ENCODE results near the gene SLK.

The SLK gene

GRCh38 chr10:103985726-103986125, 18.8 kb downstream of the SLK start:
- no peak overlapping the region for H3K4me2 ChIP-seq (ENCODE audit: low read length)
- H4K91ac ChIP-seq (ENCODE audit: low read depth, low read length), result no peak overlapping the region
- no peaks in the 10 kb centered on the region for H3K9me3 ChIP-seq (ENCODE audit: insufficient read depth, low read depth, low read length)
- H3K79me2 ChIP-seq (ENCODE audit: control insufficient read depth, insufficient read depth, low read length, poor library complexity), result no peaks in the 10 kb centered on the region
- no peak overlapping the region for H3K4me3 ChIP-seq (ENCODE audit: low read depth, low read length)
- H3K9ac ChIP-seq (ENCODE audit: low read length), result no peak overlapping the region
- no peak overlapping the region for H3K27ac ChIP-seq (ENCODE audit: low read depth, low read length)
- H3K23ac ChIP-seq (ENCODE audit: low read length), result no peak overlapping the region
- H3K36me3 ChIP-seq (ENCODE audit: control insufficient read depth in 1 of 2, insufficient read depth in 2 of 2, low read length in 2 of 2), result peaks cover 0 to 2% of the 10 kb centered on the region in 2 experiments
- no peak overlapping the region for H2AFZ ChIP-seq (ENCODE audit: insufficient read depth, low read length, poor library complexity)
- H4K12ac ChIP-seq (ENCODE audit: low read depth, low read length), result no peak overlapping the region
- H3K18ac ChIP-seq (ENCODE audit: low read length), result no peak overlapping the region
- H2BK120ac ChIP-seq (ENCODE audit: insufficient read depth, low read length, poor library complexity), result no peak overlapping the region
- H3K27me3 ChIP-seq (ENCODE audit: insufficient read depth, low read length), result no peaks in the 10 kb centered on the region
- no peak for DNase-seq
- H3K79me1 ChIP-seq (ENCODE audit: low read length), result no peaks in the 10 kb centered on the region
- no peak overlapping the region for H4K8ac ChIP-seq (ENCODE audit: low read depth, low read length)
- H3K4ac ChIP-seq (ENCODE audit: low read depth, low read length), result no peak overlapping the region
- no peaks in the 10 kb centered on the region for H3K4me1 ChIP-seq (ENCODE audit: control insufficient read depth in 1 of 2, insufficient read depth in 2 of 2, low read length in 2 of 2)
- no peak overlapping the region for H2BK5ac ChIP-seq (ENCODE audit: low read depth, low read length, poor library complexity)
- no peak overlapping the region for H3K14ac ChIP-seq (ENCODE audit: low read length)
- no peak overlapping the region for H2AK5ac ChIP-seq (ENCODE audit: low read length)
- no peak overlapping the region for H2BK12ac ChIP-seq (ENCODE audit: low read length)

- WGBS (ENCODE audit: extremely low coverage, insufficient coverage, insufficient read length), result no CpG with 5 or more reads among the region's 7 CpGs
- no peak overlapping the region for H4K8ac ChIP-seq (ENCODE audit: low read depth, low read length)
- no peaks in the 10 kb centered on the region for H3K79me2 ChIP-seq (ENCODE audit: control insufficient read depth, insufficient read depth, low read length, poor library complexity)
- no peak overlapping the region for H4K12ac ChIP-seq (ENCODE audit: low read depth, low read length)
- peaks cover 0 to 2% of the 10 kb centered on the region in 2 experiments for H3K36me3 ChIP-seq (ENCODE audit: control insufficient read depth in 1 of 2, insufficient read depth in 2 of 2, low read length in 2 of 2)
- no peak overlapping the region for H2AK5ac ChIP-seq (ENCODE audit: low read length)
- no peak overlapping the region for H3K14ac ChIP-seq (ENCODE audit: low read length)
- H3K4me2 ChIP-seq (ENCODE audit: low read length), result no peak overlapping the region
- no peak overlapping the region for H3K4me3 ChIP-seq (ENCODE audit: low read depth, low read length)
- no peaks in the 10 kb centered on the region for H3K9me3 ChIP-seq (ENCODE audit: insufficient read depth, low read depth, low read length)
- H3K23ac ChIP-seq (ENCODE audit: low read length), result no peak overlapping the region
- H3K9ac ChIP-seq (ENCODE audit: low read length), result no peak overlapping the region
- no peaks in the 10 kb centered on the region for H3K4me1 ChIP-seq (ENCODE audit: control insufficient read depth in 1 of 2, insufficient read depth in 2 of 2, low read length in 2 of 2)
- H2BK120ac ChIP-seq (ENCODE audit: insufficient read depth, low read length, poor library complexity), result no peak overlapping the region
- no peak overlapping the region for H2AFZ ChIP-seq (ENCODE audit: insufficient read depth, low read length, poor library complexity)
- H3K79me1 ChIP-seq (ENCODE audit: low read length), result no peaks in the 10 kb centered on the region
- DNase-seq, result no peak
- H2BK12ac ChIP-seq (ENCODE audit: low read length), result no peak overlapping the region
- H2BK5ac ChIP-seq (ENCODE audit: low read depth, low read length, poor library complexity), result no peak overlapping the region
- no peak overlapping the region for H3K27ac ChIP-seq (ENCODE audit: low read depth, low read length)
- H3K18ac ChIP-seq (ENCODE audit: low read length), result no peak overlapping the region
- H3K4ac ChIP-seq (ENCODE audit: low read depth, low read length), result no peak overlapping the region
- no peaks in the 10 kb centered on the region for H3K27me3 ChIP-seq (ENCODE audit: insufficient read depth, low read length)
- H4K91ac ChIP-seq (ENCODE audit: low read depth, low read length), result no peak overlapping the region
Measured at GRCh38 chr10:103986360-103986759, 19.4 kb downstream of the SLK start.

- no CpG with 5 or more reads among the region's 3 CpGs for WGBS (ENCODE audit: extremely low coverage, insufficient coverage, insufficient read length)
- no peak overlapping the region for H3K9ac ChIP-seq (ENCODE audit: low read length)
- no peak overlapping the region for H2BK120ac ChIP-seq (ENCODE audit: insufficient read depth, low read length, poor library complexity)
- DNase-seq, result no peak
- H4K12ac ChIP-seq (ENCODE audit: low read depth, low read length), result no peak overlapping the region
- no peaks in the 10 kb centered on the region for H3K79me1 ChIP-seq (ENCODE audit: low read length)
- H4K8ac ChIP-seq (ENCODE audit: low read depth, low read length), result no peak overlapping the region
- no peak overlapping the region for H2AFZ ChIP-seq (ENCODE audit: insufficient read depth, low read length, poor library complexity)
- no peak overlapping the region for H3K4me2 ChIP-seq (ENCODE audit: low read length)
- no peaks in the 10 kb centered on the region for H3K27me3 ChIP-seq (ENCODE audit: insufficient read depth, low read length)
- H3K4ac ChIP-seq (ENCODE audit: low read depth, low read length), result no peak overlapping the region
- H4K91ac ChIP-seq (ENCODE audit: low read depth, low read length), result no peak overlapping the region
- H3K18ac ChIP-seq (ENCODE audit: low read length), result no peak overlapping the region
- no peak overlapping the region for H2AK5ac ChIP-seq (ENCODE audit: low read length)
- H2BK5ac ChIP-seq (ENCODE audit: low read depth, low read length, poor library complexity), result no peak overlapping the region
- no peak overlapping the region for H3K14ac ChIP-seq (ENCODE audit: low read length)
- no peaks in the 10 kb centered on the region for H3K4me1 ChIP-seq (ENCODE audit: control insufficient read depth in 1 of 2, insufficient read depth in 2 of 2, low read length in 2 of 2)
- H3K9me3 ChIP-seq (ENCODE audit: insufficient read depth, low read depth, low read length), result no peaks in the 10 kb centered on the region
- no peak overlapping the region for H3K27ac ChIP-seq (ENCODE audit: low read depth, low read length)
- H3K4me3 ChIP-seq (ENCODE audit: low read depth, low read length), result no peak overlapping the region
- H3K79me2 ChIP-seq (ENCODE audit: control insufficient read depth, insufficient read depth, low read length, poor library complexity), result no peaks in the 10 kb centered on the region
- no peaks in the 10 kb centered on the region for H3K36me3 ChIP-seq (ENCODE audit: control insufficient read depth in 1 of 2, insufficient read depth in 2 of 2, low read length in 2 of 2)
- H2BK12ac ChIP-seq (ENCODE audit: low read length), result no peak overlapping the region
- no peak overlapping the region for H3K23ac ChIP-seq (ENCODE audit: low read length)
Measured at GRCh38 chr10:103990121-103990520, 23.2 kb downstream of the SLK start.

- no peak overlapping the region for H3K27ac ChIP-seq (ENCODE audit: low read depth, low read length)
- H2AFZ ChIP-seq (ENCODE audit: insufficient read depth, low read length, poor library complexity), result no peak overlapping the region
- no peaks in the 10 kb centered on the region for H3K4me1 ChIP-seq (ENCODE audit: control insufficient read depth in 1 of 2, insufficient read depth in 2 of 2, low read length in 2 of 2)
- no peak overlapping the region for H3K9ac ChIP-seq (ENCODE audit: low read length)
- no peak overlapping the region for H3K18ac ChIP-seq (ENCODE audit: low read length)
- H3K36me3 ChIP-seq (ENCODE audit: control insufficient read depth in 1 of 2, insufficient read depth in 2 of 2, low read length in 2 of 2), result no peaks in the 10 kb centered on the region
- H4K91ac ChIP-seq (ENCODE audit: low read depth, low read length), result no peak overlapping the region
- WGBS (ENCODE audit: extremely low coverage, insufficient coverage, insufficient read length), result no CpG with 5 or more reads among the region's 1 CpG
- no peaks in the 10 kb centered on the region for H3K79me1 ChIP-seq (ENCODE audit: low read length)
- H3K23ac ChIP-seq (ENCODE audit: low read length), result no peak overlapping the region
- no peak overlapping the region for H4K8ac ChIP-seq (ENCODE audit: low read depth, low read length)
- no peaks in the 10 kb centered on the region for H3K79me2 ChIP-seq (ENCODE audit: control insufficient read depth, insufficient read depth, low read length, poor library complexity)
- H2AK5ac ChIP-seq (ENCODE audit: low read length), result no peak overlapping the region
- H3K27me3 ChIP-seq (ENCODE audit: insufficient read depth, low read length), result no peaks in the 10 kb centered on the region
- no peak overlapping the region for H3K4me3 ChIP-seq (ENCODE audit: low read depth, low read length)
- H3K4me2 ChIP-seq (ENCODE audit: low read length), result no peak overlapping the region
- H4K12ac ChIP-seq (ENCODE audit: low read depth, low read length), result no peak overlapping the region
- H2BK12ac ChIP-seq (ENCODE audit: low read length), result no peak overlapping the region
- no peak overlapping the region for H2BK5ac ChIP-seq (ENCODE audit: low read depth, low read length, poor library complexity)
- H2BK120ac ChIP-seq (ENCODE audit: insufficient read depth, low read length, poor library complexity), result no peak overlapping the region
- H3K9me3 ChIP-seq (ENCODE audit: insufficient read depth, low read depth, low read length), result no peaks in the 10 kb centered on the region
- DNase-seq, result no peak
- no peak overlapping the region for H3K14ac ChIP-seq (ENCODE audit: low read length)
- H3K4ac ChIP-seq (ENCODE audit: low read depth, low read length), result no peak overlapping the region
Measured at GRCh38 chr10:103990531-103990930, 23.6 kb downstream of the SLK start.

All from trophoblast cell (in vitro differentiated cells and primary cell).